Measurements from ENCODE around the gene ACADSB.

GRCh38 chr10:123039632-123039930 is 30.8 kb downstream of the ACADSB start:
- TF ChIP-seq, protein P1, sequence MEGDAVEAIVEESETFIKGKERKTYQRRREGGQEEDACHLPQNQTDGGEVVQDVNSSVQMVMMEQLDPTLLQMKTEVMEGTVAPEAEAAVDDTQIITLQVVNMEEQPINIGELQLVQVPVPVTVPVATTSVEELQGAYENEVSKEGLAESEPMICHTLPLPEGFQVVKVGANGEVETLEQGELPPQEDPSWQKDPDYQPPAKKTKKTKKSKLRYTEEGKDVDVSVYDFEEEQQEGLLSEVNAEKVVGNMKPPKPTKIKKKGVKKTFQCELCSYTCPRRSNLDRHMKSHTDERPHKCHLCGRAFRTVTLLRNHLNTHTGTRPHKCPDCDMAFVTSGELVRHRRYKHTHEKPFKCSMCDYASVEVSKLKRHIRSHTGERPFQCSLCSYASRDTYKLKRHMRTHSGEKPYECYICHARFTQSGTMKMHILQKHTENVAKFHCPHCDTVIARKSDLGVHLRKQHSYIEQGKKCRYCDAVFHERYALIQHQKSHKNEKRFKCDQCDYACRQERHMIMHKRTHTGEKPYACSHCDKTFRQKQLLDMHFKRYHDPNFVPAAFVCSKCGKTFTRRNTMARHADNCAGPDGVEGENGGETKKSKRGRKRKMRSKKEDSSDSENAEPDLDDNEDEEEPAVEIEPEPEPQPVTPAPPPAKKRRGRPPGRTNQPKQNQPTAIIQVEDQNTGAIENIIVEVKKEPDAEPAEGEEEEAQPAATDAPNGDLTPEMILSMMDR (IDR thresholded peaks at IDR 0.05 in 4 of 5, conservative IDR thresholded peaks at IDR 0.05 in 1 of 5), result no peak
- TF ChIP-seq POLR2A (IDR thresholded peaks at IDR 0.05), result no peak
